GM12878 (cell line): Measurements from ENCODE around the gene ARHGAP22. TPM values are rescaled to one million over a fixed set of nuclear protein-coding genes. Genes with fewer than 3 reads are reported as not detected.

Source experiments
- ATAC-seq: fragments of 200-7000 bp; cut with Tn5 transposase; 3 replicates; pipeline ENCODE4 v1.9.1; 2020; ENCODE audit warnings: mild to moderate bottlenecking, moderate library complexity
- BruUV-seq: library from RNA; stranded (reverse); fragments of 400-500 nt; replicated peaks from 2 replicates; lab custom pipeline; 2021; lab: Mats Ljungman, UMichigan
- CTCF ChIA-PET: fragments of 300-600 bp; sonication (Branson Sonifier 250); formaldehyde crosslinking; extraction: SDS; loops from one replicate; lab custom pipeline; 2021; ENCODE audit warnings: inconsistent platforms; lab: Yijun Ruan, JAX
- POLR2A ChIA-PET: fragments of 350-600 bp; formaldehyde crosslinking; extraction: SDS; loops from one replicate; lab custom pipeline; 2021; ENCODE audit warnings: inconsistent platforms; lab: Charles Lee
- RAD21 ChIA-PET: fragments of 300-600 bp; sonication (Branson Sonifier 250); formaldehyde crosslinking; loops from one replicate; lab custom pipeline; 2023; ENCODE audit warnings: antibody characterized with exemption; ENCODE audit not compliant: unreplicated experiment; lab: Charles Lee
- SMC1A ChIA-PET: fragments of 300-600 bp; sonication (Branson Sonifier 250); formaldehyde crosslinking; loops from one replicate; lab custom pipeline; 2023; ENCODE audit not compliant: unreplicated experiment, uncharacterized antibody; lab: Charles Lee
- DNase-seq: peaks from one replicate; pipeline ENCODE4 v3.0.0-alpha.2; 2011; ENCODE audit warnings: low read depth, low spot score
- FAIRE-seq: peaks from 3 replicates; lab custom pipeline; 2011; peaks lifted over from hg19 to GRCh38; lab: Jason Lieb, UNC
- H2AFZ ChIP-seq: 2 replicates; pipeline ENCODE4 v1.6.0; 2011; ENCODE audit warnings: low read depth, low read length, control low read depth; ENCODE audit not compliant: control insufficient read depth
- H3K27ac ChIP-seq: 2 replicates; pipeline ENCODE4 v1.5.1; 2011; ENCODE audit warnings: control low read depth; ENCODE audit not compliant: control insufficient read depth, insufficient read depth
- H3K27me3 ChIP-seq, 2 experiments: replicated peaks in 1 of 2; 2 replicates each; pipeline versions ENCODE4 v1.6.0 to v1.6.1; 2011; ENCODE audit warnings: low read length in 1 of 2; ENCODE audit not compliant: control insufficient read depth in 2 of 2, insufficient read depth in 2 of 2
- H3K36me3 ChIP-seq, 2 experiments: 2 replicates each; pipeline ENCODE4 v1.5.1; 2011; ENCODE audit warnings: low read length in 1 of 2; ENCODE audit not compliant: control insufficient read depth in 2 of 2, insufficient read depth in 2 of 2
- H3K4me1 ChIP-seq: 2 replicates; pipeline ENCODE4 v1.6.1; 2011; ENCODE audit warnings: mild to moderate bottlenecking, low read length, moderate library complexity, mixed read lengths; ENCODE audit not compliant: control insufficient read depth, insufficient read depth
- H3K4me2 ChIP-seq: 2 replicates; pipeline ENCODE4 v1.6.0; 2011; ENCODE audit warnings: control low read depth; ENCODE audit not compliant: control insufficient read depth, insufficient read depth
- H3K4me3 ChIP-seq: fragments of 200-600 bp; sonication (generic); 2 replicates; pipeline ENCODE4 v1.5.1; 2016
- H3K79me2 ChIP-seq: 2 replicates; pipeline ENCODE4 v1.6.0; 2011; ENCODE audit warnings: low read length; ENCODE audit not compliant: control insufficient read depth, insufficient read depth
- H3K9ac ChIP-seq: 2 replicates; pipeline ENCODE4 v1.8.0; 2011; ENCODE audit warnings: low read length, control low read depth, mixed read lengths; ENCODE audit not compliant: control insufficient read depth, insufficient read depth
- H3K9me3 ChIP-seq: replicated peaks from 3 replicates; pipeline ENCODE4 v1.5.1; 2011; ENCODE audit warnings: mild to moderate bottlenecking, low read length; ENCODE audit not compliant: control insufficient read depth, insufficient read depth
- H4K20me1 ChIP-seq: 2 replicates; pipeline ENCODE4 v1.6.0; 2011; ENCODE audit not compliant: control insufficient read depth, insufficient read depth
- BHLHE40 ChIP-seq, 2 experiments: fragments of 450-650 bp in 1 of 2; IDR thresholded peaks; 2 replicates each; pipeline ENCODE4 v1.6.1; 2011 to 2017; ENCODE audit warnings: low read depth in 2 of 2, borderline replicate concordance in 1 of 2, improper control_type of control experiment in 1 of 2, low read length in 1 of 2, mild to moderate bottlenecking in 1 of 2
- CBX3 ChIP-seq: fragments of 200-600 bp; sonication (generic); IDR thresholded peaks from 2 replicates; pipeline ENCODE4 v1.6.1; 2016; ENCODE audit warnings: low read depth, borderline replicate concordance
- CREB1 ChIP-seq: IDR thresholded peaks from 2 replicates; pipeline ENCODE4 v1.6.1; 2012; ENCODE audit warnings: low read depth, mild to moderate bottlenecking, inconsistent platforms
- HDAC2 ChIP-seq: fragments of 200-600 bp; sonication (generic); IDR thresholded peaks from 2 replicates; pipeline ENCODE4 v1.6.1; 2017
- MEF2A ChIP-seq: IDR thresholded peaks from 2 replicates; pipeline ENCODE4 v1.6.1; 2011; ENCODE audit warnings: low read depth, mild to moderate bottlenecking, low read length, moderate library complexity; ENCODE audit not compliant: insufficient read depth
- RCOR1 ChIP-seq: conservative IDR thresholded peaks from 2 replicates; pipeline ENCODE4 v1.6.1; 2012; ENCODE audit warnings: low read depth, low read length, improper control_type of control experiment
- SRF ChIP-seq, 2 experiments: IDR thresholded peaks; 2 replicates each; pipeline ENCODE4 v1.6.1; 2011; ENCODE audit warnings: low read depth in 2 of 2, low read length in 2 of 2, mild to moderate bottlenecking in 1 of 2, moderate library complexity in 1 of 2
- WRNIP1 ChIP-seq: IDR thresholded peaks from 2 replicates; pipeline ENCODE4 v1.6.1; 2011; ENCODE audit warnings: low read depth, low read length, improper control_type of control experiment, borderline replicate concordance
- YY1 ChIP-seq: IDR thresholded peaks from 2 replicates; pipeline ENCODE4 v1.6.1; 2011; ENCODE audit warnings: low read depth, mild to moderate bottlenecking, low read length
- ZNF207 ChIP-seq: fragments of 450-650 bp; IDR thresholded peaks from 2 replicates; pipeline ENCODE4 v1.6.1; 2014; ENCODE audit warnings: antibody characterized with exemption, mild to moderate bottlenecking, borderline replicate concordance
- ZNF217 ChIP-seq: fragments of 450-650 bp; IDR thresholded peaks from 2 replicates; pipeline ENCODE4 v1.6.1; 2017; ENCODE audit warnings: antibody characterized with exemption, mild to moderate bottlenecking
- WGBS: methylation state at CpG from one replicate; pipeline ENCODE4 v1.1.6; 2016; ENCODE audit warnings: low lambda C conversion rate; ENCODE audit not compliant: insufficient replicate concordance, insufficient coverage; ENCODE audit errors: missing lambda C conversion rate; 5-methylcytosine and 5-hydroxymethylcytosine counted together
- in situ Hi-C: fragments of 300-500 bp; cut with MboI; formaldehyde crosslinking; loops from 9 replicates; pipeline ENCODE4 v1.14.3; 2018; ENCODE audit warnings: mixed read lengths
- intact Hi-C: fragments of 100-400 bp; cut with micrococcal nuclease; formaldehyde crosslinking; loops from one replicate; pipeline ENCODE4 v1.14.2; 2022; ENCODE audit not compliant: unreplicated experiment
- polyA plus RNA-seq, 11 experiments: library from polyadenylated mRNA; depleted of rRNA in 4 of 11; unstranded in 6 of 11; stranded (reverse) in 5 of 11; fragments of >200 nt; fragmentation: Nextera tagmentation in 4 of 11; fragmentation: Illumina TruSeq in 1 of 11; extraction: Ambion mirVana in 4 of 11; extraction: Trizol in 1 of 11; gene quantifications; 1 replicate in 1 of 11; 2 replicates in 10 of 11; pipeline versions ENCODE4 v1.2.1 to v1.2.3, GENCODE V29; 2011 to 2016; ENCODE audit warnings: inconsistent platforms in 2 of 11, missing spikeins in 2 of 11, low read depth in 1 of 11
- total RNA-seq, 4 experiments: library from RNA; depleted of rRNA in 3 of 4; stranded (reverse); fragments of >200 nt in 3 of 4; fragmentation: Illumina TruSeq in 1 of 4; extraction: Trizol in 1 of 4; gene quantifications; 2 replicates each; pipeline versions ENCODE4 v1.2.1 to v1.2.3, GENCODE V29; 2013 to 2021

ARHGAP22 gene
- total and polyA plus RNA-seq, 10 of the 15 experiments (the other 5 are each of a cell fraction or from before 2014, with no cell fraction given), result 0.07 to 0.61 (median 0.18) TPM; not detected in 5

- FAIRE-seq (no peak), ATAC-seq (no peak)
- Histone ChIP-seq H4K20me1 (no peaks in the 10 kb centered on the region), H3K36me3 (no peaks in the 10 kb centered on the region), H3K4me3 (no peak overlapping the region), H3K27ac (no peak overlapping the region), H3K27me3 (no peaks in the 10 kb centered on the region; a peak in 1 of 4 replicates), H2AFZ (no peak overlapping the region), H3K79me2 (no peaks in the 10 kb centered on the region)
- ChIA-PET RAD21 (no interaction called here), CTCF (interaction anchor here (0.6 kb wide), 1 partner anchor 32 kb away, joined by 3 read pairs; no protein-coding TSS in a partner anchor), SMC1A (interaction anchor here (0.8 to 0.9 kb wide), 2 partner anchors 11 to 69 kb away, joined by 3 to 4 read pairs; no protein-coding TSS in a partner anchor)
- BruUV-seq, result no TSS peak
- 30% methylated on average over 5 of the region's 5 CpGs for WGBS
- in situ Hi-C loops, result no loop called here
- intact Hi-C loops, result no loop called here
- TF ChIP-seq CBX3 (no peak), SRF (IDR thresholded peaks at IDR 0.05; ENCODE audit: low read depth in 2 of 2, low read length in 2 of 2) (no peak), RCOR1 (no peak), WRNIP1 (no peak), CREB1 (no peak), YY1 (no peak), ZNF217 (no peak), HDAC2 (no peak), ZNF207 (no peak), MEF2A (no peak), BHLHE40 (IDR thresholded peaks at IDR 0.05; ENCODE audit: borderline replicate concordance in 1 of 2, low read depth in 2 of 2, low read length in 1 of 2) (no peak)
- TF ChIP-seq, all 136 proteins: peak for 0
- H3K4me2 ChIP-seq, result no peak overlapping the region
- no peak for DNase-seq
- no peak overlapping the region for H3K9ac ChIP-seq
- H3K9me3 ChIP-seq, result no peaks in the 10 kb centered on the region
- POLR2A ChIA-PET, result no interaction called here
- H3K4me1 ChIP-seq, result no peaks in the 10 kb centered on the region
These were observed 134.6 kb downstream of the ARHGAP22 start for GRCh38 chr10:48470115-48470892.
